NB4 (cell line): ENCODE data around the gene H2BW2.
"Not testable (repeated sequence)": the region's sequence is repeated elsewhere in the genome, so short reads cannot be mapped to it uniquely, and the experiment has no call there.

ENCODE experiments used
- DNase-seq: peaks from one replicate; pipeline ENCODE4 v3.0.0; 2010; ENCODE audit warnings: low read depth
- H3K4me3 ChIP-seq: one replicate; pipeline ENCODE4 v1.5.1; 2011; ENCODE audit warnings: mild to moderate bottlenecking, low read depth, low read length, moderate library complexity
- MYC ChIP-seq: IDR thresholded peaks from 2 replicates; pipeline ENCODE4 v1.6.1; 2011; ENCODE audit warnings: low read depth, low read length
- POLR2A ChIP-seq: IDR thresholded peaks from 2 replicates; pipeline ENCODE4 v1.6.1; 2011; ENCODE audit warnings: mild to moderate bottlenecking; ENCODE audit not compliant: insufficient read length; ENCODE audit errors: extremely low read depth
- TF ChIP-seq, protein P1 (sequence below): IDR thresholded peaks from 2 replicates; pipeline ENCODE4 v1.6.1; 2011; ENCODE audit warnings: low read depth, low read length
- TF ChIP-seq, protein P2 (sequence below): IDR thresholded peaks from one replicate; pipeline ENCODE4 v1.5.1; 2012; ENCODE audit warnings: low read depth, low read length

H2BW2 gene

DNA sequence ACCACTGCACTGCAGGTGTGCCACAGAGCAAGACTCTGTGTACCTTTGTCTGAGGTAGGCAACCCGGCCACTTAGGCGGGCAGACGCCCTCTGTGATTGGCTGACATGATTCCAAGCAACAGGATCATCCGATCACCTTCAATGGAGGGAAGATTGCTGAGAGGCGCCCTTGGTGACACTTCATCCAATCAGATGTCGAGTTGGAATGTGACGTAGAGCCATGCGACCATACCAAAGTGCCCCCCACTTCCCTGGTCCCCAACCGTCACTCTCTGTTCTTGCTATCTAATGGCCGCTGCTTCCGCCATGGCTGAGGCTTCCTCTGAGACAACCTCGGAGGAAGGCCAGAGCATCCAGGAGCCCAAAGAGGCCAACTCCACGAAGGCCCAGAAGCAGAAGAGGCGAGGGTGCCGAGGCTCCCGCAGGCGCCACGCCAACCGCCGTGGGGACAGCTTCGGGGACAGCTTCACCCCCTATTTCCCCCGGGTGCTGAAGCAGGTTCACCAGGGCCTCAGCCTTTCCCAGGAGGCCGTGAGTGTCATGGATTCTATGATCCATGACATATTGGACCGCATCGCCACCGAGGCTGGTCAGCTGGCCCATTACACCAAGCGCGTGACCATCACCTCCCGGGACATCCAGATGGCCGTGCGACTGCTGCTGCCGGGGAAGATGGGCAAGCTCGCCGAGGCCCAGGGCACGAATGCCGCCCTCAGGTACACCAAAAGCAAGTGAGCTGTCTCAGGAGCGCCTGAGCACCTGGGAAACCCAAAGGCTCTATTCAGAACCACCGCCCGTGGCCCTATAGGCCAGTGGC, at the start of gene H2BW2:
TSS of gene H2BW2 (plus strand) at position 268 of the 817 bp plus-strand sequence. CDS start at position 307, 39 bp downstream.
- no peak within 1 kb of the TSS for H3K4me3 ChIP-seq
- DNase-seq: no peak
- no peak for TF ChIP-seq POLR2A
- TF ChIP-seq MYC: no peak
- TF ChIP-seq, protein P1, sequence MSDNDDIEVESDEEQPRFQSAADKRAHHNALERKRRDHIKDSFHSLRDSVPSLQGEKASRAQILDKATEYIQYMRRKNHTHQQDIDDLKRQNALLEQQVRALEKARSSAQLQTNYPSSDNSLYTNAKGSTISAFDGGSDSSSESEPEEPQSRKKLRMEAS: no peak
- TF ChIP-seq, protein P2, sequence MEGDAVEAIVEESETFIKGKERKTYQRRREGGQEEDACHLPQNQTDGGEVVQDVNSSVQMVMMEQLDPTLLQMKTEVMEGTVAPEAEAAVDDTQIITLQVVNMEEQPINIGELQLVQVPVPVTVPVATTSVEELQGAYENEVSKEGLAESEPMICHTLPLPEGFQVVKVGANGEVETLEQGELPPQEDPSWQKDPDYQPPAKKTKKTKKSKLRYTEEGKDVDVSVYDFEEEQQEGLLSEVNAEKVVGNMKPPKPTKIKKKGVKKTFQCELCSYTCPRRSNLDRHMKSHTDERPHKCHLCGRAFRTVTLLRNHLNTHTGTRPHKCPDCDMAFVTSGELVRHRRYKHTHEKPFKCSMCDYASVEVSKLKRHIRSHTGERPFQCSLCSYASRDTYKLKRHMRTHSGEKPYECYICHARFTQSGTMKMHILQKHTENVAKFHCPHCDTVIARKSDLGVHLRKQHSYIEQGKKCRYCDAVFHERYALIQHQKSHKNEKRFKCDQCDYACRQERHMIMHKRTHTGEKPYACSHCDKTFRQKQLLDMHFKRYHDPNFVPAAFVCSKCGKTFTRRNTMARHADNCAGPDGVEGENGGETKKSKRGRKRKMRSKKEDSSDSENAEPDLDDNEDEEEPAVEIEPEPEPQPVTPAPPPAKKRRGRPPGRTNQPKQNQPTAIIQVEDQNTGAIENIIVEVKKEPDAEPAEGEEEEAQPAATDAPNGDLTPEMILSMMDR: no peak

DNA sequence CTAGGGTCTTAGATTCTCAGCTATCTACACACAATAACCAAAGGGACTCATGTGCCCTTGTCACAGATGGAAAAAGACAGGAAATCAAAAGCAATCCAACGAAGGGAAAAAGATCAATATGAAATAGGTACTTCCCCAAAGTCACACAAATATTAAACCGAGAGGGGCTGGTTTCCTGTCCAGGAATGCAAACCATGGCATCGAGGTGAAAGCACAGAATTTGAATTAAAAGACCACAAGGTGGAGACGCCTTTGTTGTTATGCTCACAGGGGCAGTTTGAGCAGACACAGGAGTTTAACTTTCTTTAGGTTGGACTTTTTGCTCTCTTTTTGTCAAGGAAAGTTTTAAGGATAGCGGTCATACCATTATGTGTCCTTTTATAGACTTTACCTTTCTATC, 40.5 kb upstream of the H2BW2 start:
- DNase-seq: no peak
- TF ChIP-seq, protein P1: no peak
- TF ChIP-seq POLR2A (no peak), MYC (no peak)
- TF ChIP-seq, protein P2: no peak
- H3K4me3 ChIP-seq: no peak overlapping the region

DNA sequence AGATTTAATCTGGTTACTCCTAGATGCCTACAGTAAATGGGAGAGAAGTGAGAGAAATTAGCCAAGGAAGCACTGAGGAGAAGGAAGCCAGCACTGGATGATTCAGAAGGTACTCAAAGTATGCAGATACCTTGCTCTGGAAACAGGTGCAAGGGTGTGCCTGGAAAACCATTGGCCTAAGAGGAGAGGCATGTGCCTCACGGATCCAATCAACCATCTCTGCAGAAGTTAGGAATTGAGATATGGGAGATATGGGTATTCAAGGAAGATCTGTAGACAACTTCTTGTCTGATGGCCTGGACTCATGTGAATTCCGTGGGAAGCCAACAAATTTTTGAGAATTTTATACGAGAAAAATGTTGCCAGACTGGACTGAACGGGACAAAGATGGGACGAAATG, 30.9 kb upstream of the H2BW2 start:
- no peak overlapping the region for H3K4me3 ChIP-seq
- DNase-seq: no peak
- TF ChIP-seq, protein P2: no peak
- TF ChIP-seq, protein P1: no peak
- TF ChIP-seq MYC: no peak
- no peak for TF ChIP-seq POLR2A

DNA sequence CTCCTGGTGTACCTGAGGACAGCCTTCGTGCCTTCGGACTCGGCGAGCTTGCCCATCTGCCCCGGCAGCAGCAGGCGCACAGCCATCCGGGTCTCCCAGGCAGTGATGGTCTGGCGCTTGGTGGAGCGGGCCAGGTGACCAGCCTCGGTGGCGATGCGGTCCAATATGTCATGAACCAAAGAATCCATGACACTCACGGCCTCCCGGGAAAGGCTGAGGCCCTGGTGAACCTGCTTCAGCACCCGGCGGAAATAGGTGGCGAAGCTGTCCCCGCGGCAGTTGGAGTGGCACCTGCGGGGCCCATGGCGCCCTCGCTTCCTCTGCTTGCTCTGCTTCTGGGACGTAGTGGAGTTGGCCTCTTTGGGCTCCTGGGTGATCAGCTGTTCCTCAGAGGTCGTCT, 26.6 kb upstream of the H2BW2 start:
- no peak overlapping the region for H3K4me3 ChIP-seq
- TF ChIP-seq, protein P1: no peak
- TF ChIP-seq, protein P2: no peak
- no peak for TF ChIP-seq MYC
- TF ChIP-seq POLR2A: no peak
- no peak for DNase-seq

DNA sequence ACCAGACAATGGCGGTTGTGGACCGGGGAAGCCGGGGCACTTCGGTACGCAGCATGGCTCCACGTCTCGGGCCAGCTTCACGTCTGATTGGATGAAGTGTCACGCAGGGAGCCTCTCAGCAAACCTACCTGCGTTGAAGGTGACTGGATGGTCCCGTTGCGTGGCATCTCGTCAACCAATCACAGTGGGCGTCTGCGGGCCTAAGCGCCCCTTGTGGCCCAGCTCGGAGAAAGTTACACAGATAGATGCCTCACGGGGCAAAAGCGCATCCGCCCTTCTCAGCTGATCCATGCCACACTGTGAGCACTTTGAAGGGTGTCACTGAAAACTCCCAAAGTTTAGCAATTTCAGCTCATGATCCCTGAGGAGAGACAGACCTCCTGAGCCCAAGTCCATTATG, 26.1 kb upstream of the H2BW2 start, which contains the start of gene H2BW1:
TSS of gene H2BW1 (minus strand) at position 103 of the 400 bp plus-strand sequence. CDS start 132 bp downstream, outside the sequence.
- TF ChIP-seq POLR2A: no peak
- TF ChIP-seq MYC: no peak
- TF ChIP-seq, protein P2: no peak
- TF ChIP-seq, protein P1: no peak
- DNase-seq: no peak
- no peak within 1 kb of the TSS for H3K4me3 ChIP-seq

DNA sequence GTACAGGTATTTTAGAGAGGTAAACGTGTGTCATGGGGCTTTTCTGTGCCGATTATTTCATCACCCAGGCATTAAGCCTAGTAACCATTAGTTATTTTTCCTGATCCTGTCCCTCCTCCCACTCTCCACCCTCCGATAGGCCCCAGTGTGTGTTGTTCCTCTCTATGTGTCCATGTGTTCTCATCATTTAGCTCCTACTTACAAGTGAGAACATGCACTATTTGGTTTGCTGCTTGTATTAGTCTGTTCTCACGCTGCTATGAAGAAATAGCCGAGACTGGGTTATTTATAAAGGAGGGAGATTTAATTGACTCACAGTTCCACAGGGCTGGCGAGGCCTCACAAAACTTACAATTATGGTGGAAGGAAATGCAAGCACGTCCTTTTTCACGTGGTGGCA, 24.2 kb upstream of the H2BW2 start:
- not testable (repeated sequence) for DNase-seq, H3K4me3 ChIP-seq
